ENCODE measurements around the gene GCHFR. TPM values are rescaled to one million over a fixed set of nuclear protein-coding genes. Genes with fewer than 3 reads are reported as not detected.

The GCHFR gene
- total RNA-seq, 4 donors from 2014 or later = 17.1 to 73.4 (median 34.7) TPM

DNA sequence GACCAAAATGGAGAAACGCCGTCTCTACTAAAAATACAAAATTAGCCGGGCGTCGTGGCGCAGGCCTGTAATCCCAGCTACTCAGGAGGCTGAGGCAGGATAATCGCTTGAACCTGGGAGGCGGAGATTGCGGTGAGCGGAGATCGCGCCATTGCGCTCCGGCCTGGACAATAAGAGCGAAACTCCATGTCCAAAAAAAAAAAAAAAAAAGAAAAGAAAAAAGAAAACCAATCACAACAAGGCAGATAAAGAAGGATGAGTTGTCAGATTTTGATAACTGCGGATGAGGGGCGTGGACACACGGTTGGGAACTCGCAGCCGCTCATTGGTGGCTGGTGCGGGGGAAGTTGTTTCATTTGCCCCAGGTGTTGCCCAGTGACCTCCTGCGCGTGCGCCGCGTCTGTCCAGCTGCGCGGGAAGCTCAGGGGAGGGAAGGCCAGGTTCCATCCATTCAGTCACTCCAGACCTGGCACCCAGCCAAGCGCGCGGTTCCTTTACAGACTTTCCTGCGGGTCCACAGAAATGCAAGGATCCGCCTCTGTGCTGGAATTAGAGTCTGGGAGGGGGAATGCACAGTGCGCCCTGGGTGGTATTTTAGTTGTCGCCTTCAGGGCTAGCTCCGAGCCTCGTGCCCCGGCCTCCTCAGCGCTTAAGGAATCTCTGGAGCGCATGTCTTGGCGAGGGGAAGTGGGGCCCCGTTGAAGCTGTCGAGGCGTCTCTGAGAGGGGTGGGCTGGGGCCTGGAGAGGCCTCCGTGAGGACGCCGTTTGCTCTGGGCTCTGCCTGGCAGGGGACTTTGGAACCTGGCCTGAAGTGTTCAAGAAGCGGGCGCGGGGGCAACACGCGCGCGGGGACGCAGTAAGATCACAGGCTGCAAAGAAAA, 708 bp upstream of the GCHFR start:
- Histone ChIP-seq H3K9me3 (no peaks in the 10 kb centered on the region), H3K27ac (peak overlapping the region; percentile 70 to 87 (median 76)), H3K4me1 (peaks cover 18 to 28% of the 10 kb centered on the region in 2 donors), H3K36me3 (peaks cover 0 to 3% of the 10 kb centered on the region in 2 donors), H3K27me3 (no peaks in the 10 kb centered on the region), H3K4me3 (replicated peaks in 1 of 3) (peak overlapping the region; percentile 2 to 48 (median 6))
- DNase-seq = peak; percentile 81 to 85
- WGBS, 2 donors = 35 to 36% methylated on average over 44 to 45 of the region's 55 CpGs
- intact Hi-C loops (cut with DNase I) = loop anchor here (10.0 kb wide), 1 partner anchor 132 kb away; the partner anchor contains the start of gene VPS18
- no peak for TF ChIP-seq POLR2A (IDR thresholded peaks at IDR 0.05)
- TF ChIP-seq, protein P1, sequence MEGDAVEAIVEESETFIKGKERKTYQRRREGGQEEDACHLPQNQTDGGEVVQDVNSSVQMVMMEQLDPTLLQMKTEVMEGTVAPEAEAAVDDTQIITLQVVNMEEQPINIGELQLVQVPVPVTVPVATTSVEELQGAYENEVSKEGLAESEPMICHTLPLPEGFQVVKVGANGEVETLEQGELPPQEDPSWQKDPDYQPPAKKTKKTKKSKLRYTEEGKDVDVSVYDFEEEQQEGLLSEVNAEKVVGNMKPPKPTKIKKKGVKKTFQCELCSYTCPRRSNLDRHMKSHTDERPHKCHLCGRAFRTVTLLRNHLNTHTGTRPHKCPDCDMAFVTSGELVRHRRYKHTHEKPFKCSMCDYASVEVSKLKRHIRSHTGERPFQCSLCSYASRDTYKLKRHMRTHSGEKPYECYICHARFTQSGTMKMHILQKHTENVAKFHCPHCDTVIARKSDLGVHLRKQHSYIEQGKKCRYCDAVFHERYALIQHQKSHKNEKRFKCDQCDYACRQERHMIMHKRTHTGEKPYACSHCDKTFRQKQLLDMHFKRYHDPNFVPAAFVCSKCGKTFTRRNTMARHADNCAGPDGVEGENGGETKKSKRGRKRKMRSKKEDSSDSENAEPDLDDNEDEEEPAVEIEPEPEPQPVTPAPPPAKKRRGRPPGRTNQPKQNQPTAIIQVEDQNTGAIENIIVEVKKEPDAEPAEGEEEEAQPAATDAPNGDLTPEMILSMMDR (IDR thresholded peaks at IDR 0.05) = no peak

DNA sequence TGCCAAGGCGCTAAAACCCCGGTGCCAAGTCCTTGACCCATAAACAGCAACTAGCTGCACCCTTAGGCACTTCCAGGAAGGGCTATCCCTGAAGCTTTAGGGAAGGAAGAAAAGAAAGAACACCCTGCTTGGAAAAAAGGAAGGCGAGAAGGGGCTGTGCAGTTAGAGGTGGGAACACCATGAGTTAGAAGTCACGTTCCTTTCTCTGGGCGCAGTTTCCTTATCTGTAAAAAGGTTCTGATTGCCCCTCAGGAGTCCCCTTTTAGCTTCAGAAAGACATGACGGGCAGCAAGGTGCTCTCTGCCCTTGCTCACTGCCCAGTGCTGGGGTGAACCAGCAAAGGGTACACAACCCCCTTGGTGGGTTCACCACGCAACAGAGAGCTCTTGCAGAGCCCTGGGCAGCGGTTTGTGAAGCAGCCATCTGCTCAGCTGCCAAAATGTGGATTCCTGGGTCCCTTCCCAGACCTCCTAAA, 798 bp downstream of the GCHFR start:
- intact Hi-C loops (cut with DNase I) = loop anchor here (10.0 kb wide), 1 partner anchor 130 kb away; the partner anchor contains the start of gene VPS18
- peak in 1 of 2 donors; percentile 24 for DNase-seq
- Histone ChIP-seq H3K27me3 (no peaks in the 10 kb centered on the region), H3K27ac (peak overlapping the region; percentile 70 to 87 (median 76)), H3K4me3 (replicated peaks in 1 of 3) (peak overlapping the region in 2 of 3 donors; percentile 6 to 48), H3K36me3 (peaks cover 0 to 3% of the 10 kb centered on the region in 2 donors), H3K9me3 (no peaks in the 10 kb centered on the region), H3K4me1 (peaks cover 18 to 42% of the 10 kb centered on the region in 2 donors)
- TF ChIP-seq, protein P1 (IDR thresholded peaks at IDR 0.05) = no peak
- TF ChIP-seq POLR2A (IDR thresholded peaks at IDR 0.05) = no peak
- 28 to 34% methylated on average over 8 of the region's 8 CpGs for WGBS, 2 donors

DNA sequence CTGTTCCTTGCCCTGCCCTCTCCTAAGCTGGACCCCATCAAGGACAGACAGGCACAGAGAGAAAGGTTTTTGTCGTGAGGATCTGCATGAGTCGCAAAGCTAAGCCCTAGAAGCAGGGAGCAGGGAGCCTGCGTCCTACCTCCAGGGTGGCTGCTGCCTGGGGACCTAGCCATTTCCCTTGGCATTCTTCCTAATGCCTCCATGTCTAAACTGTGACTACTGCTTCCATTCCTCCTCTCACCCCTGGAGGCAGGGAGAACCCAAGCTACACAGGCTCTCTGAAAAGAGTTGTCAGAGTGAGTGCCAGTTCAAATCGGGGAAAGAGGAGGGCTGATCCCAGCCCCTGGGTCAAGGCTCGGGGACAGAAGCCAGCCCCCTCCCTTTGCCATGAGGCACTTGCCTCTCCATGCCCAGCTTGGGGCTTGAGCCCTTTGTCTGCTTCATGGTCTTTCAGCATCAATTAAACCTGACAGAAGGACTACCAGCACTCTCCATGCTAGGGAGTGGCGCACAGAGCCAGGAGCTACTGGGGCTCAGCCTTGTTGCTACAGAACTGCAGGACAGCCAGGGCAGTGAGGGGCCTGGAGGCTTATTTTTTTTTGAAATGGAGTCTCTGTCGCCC, 2.4 kb downstream of the GCHFR start:
- H3K9me3 ChIP-seq = no peaks in the 10 kb centered on the region
- peaks cover 18 to 50% of the 10 kb centered on the region in 2 donors for H3K4me1 ChIP-seq
- H3K27me3 ChIP-seq = no peaks in the 10 kb centered on the region
- no peak for DNase-seq
- WGBS, 2 donors = 81 to 87% methylated on average over 5 to 7 of the region's 7 CpGs
- no peak overlapping the region for H3K4me3 ChIP-seq (replicated peaks in 1 of 3)
- no peak overlapping the region for H3K27ac ChIP-seq
- H3K36me3 ChIP-seq = peaks cover 0 to 3% of the 10 kb centered on the region in 2 donors
- intact Hi-C loops (cut with DNase I) = loop anchor here (10.0 kb wide), 1 partner anchor 128 kb away; the partner anchor contains the start of gene VPS18
- TF ChIP-seq, protein P1 (IDR thresholded peaks at IDR 0.05) = no peak
- TF ChIP-seq POLR2A (IDR thresholded peaks at IDR 0.05) = no peak

DNA sequence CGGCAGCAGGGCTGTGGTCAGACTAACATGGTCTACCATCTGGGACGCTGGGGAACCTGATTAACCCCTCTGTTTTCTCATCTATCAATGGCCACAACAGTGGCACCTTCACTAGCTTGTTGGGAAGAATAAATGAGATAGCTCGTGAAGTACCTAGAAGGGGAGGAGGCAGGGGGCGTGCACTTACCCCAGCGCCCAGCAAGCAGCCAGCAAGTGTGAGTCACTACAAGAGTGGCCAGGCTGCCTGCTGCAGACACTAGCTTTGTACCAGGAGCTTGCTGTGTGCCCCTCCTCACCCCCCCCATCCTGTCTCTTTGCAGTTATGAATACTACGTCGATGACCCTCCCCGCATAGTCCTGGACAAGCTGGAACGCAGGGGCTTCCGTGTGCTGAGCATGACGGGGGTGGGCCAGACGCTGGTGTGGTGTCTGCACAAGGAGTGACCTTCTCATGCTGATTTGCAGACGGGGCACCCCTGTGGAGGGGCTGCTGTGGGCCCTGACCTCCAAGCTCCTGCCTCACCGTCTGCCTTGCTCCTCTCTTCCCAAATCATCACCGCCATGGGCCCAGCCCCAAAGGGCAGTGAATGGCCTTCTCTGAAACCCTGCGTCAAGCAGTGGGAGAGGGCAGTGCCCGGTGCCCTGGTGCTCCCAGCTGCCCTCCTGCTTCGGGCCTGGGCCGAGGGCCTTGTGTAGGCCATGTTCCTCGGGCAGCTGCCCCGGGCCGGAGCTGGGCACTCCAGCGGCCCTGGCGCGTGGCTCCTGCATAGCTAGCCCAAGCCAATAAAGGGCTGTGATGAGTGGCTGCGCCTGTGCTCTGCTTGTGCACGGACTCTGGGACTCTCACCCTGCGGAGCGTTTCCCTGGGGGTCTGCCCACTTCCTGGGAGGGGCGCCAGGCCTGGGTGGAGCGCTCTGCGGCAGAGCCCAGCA, 3.3 kb downstream of the GCHFR start:
- TF ChIP-seq, protein P1 (IDR thresholded peaks at IDR 0.05) = no peak
- no peak for TF ChIP-seq POLR2A (IDR thresholded peaks at IDR 0.05)
- Histone ChIP-seq H3K4me3 (replicated peaks in 1 of 3) (no peak overlapping the region), H3K27me3 (no peaks in the 10 kb centered on the region), H3K27ac (no peak overlapping the region), H3K9me3 (no peaks in the 10 kb centered on the region), H3K4me1 (peaks cover 18 to 50% of the 10 kb centered on the region in 2 donors), H3K36me3 (peaks cover 0 to 3% of the 10 kb centered on the region in 2 donors)
- intact Hi-C loops (cut with DNase I) = loop anchor here (10.0 kb wide), 1 partner anchor 128 kb away; the partner anchor contains the start of gene VPS18
- no peak for DNase-seq
- WGBS, 2 donors = 93 to 95% methylated on average over 19 to 26 of the region's 32 CpGs
